Neural crest cell (in vitro differentiated cells): ENCODE measurements around the gene SSR1. TPM values are rescaled to one million over a fixed set of nuclear protein-coding genes. Genes with fewer than 3 reads are reported as not detected.

ENCODE experiments used
- DNase-seq: peaks from one replicate; pipeline ENCODE4 v3.0.0; 2021; ENCODE audit warnings: low read depth, mixed read lengths, low spot score
- H3K27ac Mint-ChIP-seq: one replicate; pipeline ENCODE4 v1.8.0; 2021; ENCODE audit warnings: mild to moderate bottlenecking, mixed read lengths; ENCODE audit not compliant: unreplicated experiment
- H3K27me3 Mint-ChIP-seq: 2 replicates; pipeline ENCODE4 v1.8.0; 2021; ENCODE audit warnings: low read depth, mild to moderate bottlenecking, mixed read lengths
- H3K36me3 Mint-ChIP-seq: 2 replicates; pipeline ENCODE4 v1.8.0; 2021; ENCODE audit warnings: low read depth, mild to moderate bottlenecking, mixed read lengths
- H3K4me1 Mint-ChIP-seq: 2 replicates; pipeline ENCODE4 v1.8.0; 2021; ENCODE audit warnings: mixed read lengths
- H3K4me3 Mint-ChIP-seq: one replicate; pipeline ENCODE4 v1.8.0; 2021; ENCODE audit warnings: mild to moderate bottlenecking, mixed read lengths
- H3K9me3 Mint-ChIP-seq: 2 replicates; pipeline ENCODE4 v1.8.0; 2021; ENCODE audit warnings: mixed read lengths
- total RNA-seq: library from RNA; stranded (reverse); gene quantifications from 2 replicates; pipeline ENCODE4 v1.2.1, GENCODE V29; 2021
- TF ChIP-seq, protein P1 (sequence below): fragments of 200-600 bp; sonication (generic); conservative IDR thresholded peaks from 2 replicates; pipeline ENCODE4 v1.5.0; 2021; ENCODE audit warnings: antibody characterized with exemption, mild to moderate bottlenecking

Gene SSR1
- total RNA-seq, 1 donor from 2014 or later = 110 TPM

DNA sequence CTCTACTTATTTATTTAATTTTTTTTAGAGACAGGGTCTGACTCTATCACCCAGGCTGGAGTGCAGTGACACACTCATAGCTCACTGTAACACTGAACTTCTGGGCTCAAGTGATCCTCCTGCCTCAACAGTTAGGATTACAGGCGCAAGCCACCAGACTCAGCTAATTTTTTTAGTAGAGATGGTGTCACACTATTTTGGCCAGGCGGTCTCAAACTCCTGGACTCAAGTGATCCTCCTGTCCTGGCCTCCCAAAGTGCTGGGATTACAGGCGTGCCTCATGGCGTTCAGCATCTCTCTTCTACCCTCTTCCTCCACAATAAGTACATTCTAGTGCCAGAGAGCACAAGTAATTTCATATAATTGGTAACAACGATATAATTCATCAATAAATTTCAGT, 5.5 kb downstream of the SSR1 start:
- peaks cover 16% of the 10 kb centered on the region for H3K36me3 Mint-ChIP-seq
- no peak overlapping the region for H3K27ac Mint-ChIP-seq
- no peak overlapping the region for H3K4me3 Mint-ChIP-seq
- H3K4me1 Mint-ChIP-seq = peaks cover 16% of the 10 kb centered on the region
- DNase-seq = no peak
- TF ChIP-seq, protein P1, sequence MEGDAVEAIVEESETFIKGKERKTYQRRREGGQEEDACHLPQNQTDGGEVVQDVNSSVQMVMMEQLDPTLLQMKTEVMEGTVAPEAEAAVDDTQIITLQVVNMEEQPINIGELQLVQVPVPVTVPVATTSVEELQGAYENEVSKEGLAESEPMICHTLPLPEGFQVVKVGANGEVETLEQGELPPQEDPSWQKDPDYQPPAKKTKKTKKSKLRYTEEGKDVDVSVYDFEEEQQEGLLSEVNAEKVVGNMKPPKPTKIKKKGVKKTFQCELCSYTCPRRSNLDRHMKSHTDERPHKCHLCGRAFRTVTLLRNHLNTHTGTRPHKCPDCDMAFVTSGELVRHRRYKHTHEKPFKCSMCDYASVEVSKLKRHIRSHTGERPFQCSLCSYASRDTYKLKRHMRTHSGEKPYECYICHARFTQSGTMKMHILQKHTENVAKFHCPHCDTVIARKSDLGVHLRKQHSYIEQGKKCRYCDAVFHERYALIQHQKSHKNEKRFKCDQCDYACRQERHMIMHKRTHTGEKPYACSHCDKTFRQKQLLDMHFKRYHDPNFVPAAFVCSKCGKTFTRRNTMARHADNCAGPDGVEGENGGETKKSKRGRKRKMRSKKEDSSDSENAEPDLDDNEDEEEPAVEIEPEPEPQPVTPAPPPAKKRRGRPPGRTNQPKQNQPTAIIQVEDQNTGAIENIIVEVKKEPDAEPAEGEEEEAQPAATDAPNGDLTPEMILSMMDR = no peak
- no peaks in the 10 kb centered on the region for H3K9me3 Mint-ChIP-seq
- H3K27me3 Mint-ChIP-seq = no peaks in the 10 kb centered on the region

DNA sequence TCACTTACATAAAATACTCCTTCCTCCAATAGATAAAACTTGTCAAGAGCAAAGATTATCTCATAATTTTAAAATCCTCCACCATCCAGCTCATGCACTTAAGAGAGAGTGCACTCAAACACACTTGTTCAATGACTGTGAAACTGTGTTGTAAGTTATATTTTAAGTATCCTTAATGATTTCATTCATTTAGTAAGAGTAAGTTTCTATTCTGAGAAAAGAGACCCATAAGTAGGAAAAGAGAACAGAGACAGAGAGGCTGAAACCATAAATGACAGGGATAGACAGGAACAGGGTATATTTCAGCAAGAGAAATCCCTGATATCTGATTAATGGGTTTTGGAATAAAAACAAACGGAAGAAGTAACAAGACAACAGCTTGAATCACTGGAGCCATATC, 8.2 kb downstream of the SSR1 start:
- no peaks in the 10 kb centered on the region for H3K27me3 Mint-ChIP-seq
- peaks cover 4% of the 10 kb centered on the region for H3K4me1 Mint-ChIP-seq
- H3K27ac Mint-ChIP-seq = no peak overlapping the region
- no peak for DNase-seq
- H3K9me3 Mint-ChIP-seq = no peaks in the 10 kb centered on the region
- no peak overlapping the region for H3K4me3 Mint-ChIP-seq
- TF ChIP-seq, protein P1 = no peak
- H3K36me3 Mint-ChIP-seq = peaks cover 26% of the 10 kb centered on the region

DNA sequence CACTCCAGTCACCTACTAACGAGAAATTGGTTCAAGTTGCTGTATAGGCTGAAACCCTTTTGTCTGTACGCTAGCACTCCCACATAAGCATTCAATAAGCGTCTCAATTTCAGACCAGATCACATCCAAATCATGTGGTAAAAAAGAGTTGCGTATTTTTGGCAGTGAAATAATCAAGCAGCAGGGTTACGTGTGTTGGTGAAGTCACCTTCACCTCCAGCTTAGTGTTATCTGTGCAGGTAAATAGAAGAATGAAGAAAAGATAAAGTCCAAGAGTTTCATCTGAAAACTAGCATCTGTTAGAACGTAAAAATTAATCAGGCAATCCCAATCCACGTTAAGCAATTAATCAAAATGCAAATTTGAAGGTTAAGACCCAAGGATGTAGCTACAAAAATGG, 11.3 kb downstream of the SSR1 start:
- H3K27ac Mint-ChIP-seq = no peak overlapping the region
- H3K36me3 Mint-ChIP-seq = peaks cover 22% of the 10 kb centered on the region
- DNase-seq = no peak
- H3K4me3 Mint-ChIP-seq = no peak overlapping the region
- no peaks in the 10 kb centered on the region for H3K9me3 Mint-ChIP-seq
- H3K4me1 Mint-ChIP-seq = no peaks in the 10 kb centered on the region
- TF ChIP-seq, protein P1 = no peak
- no peaks in the 10 kb centered on the region for H3K27me3 Mint-ChIP-seq

DNA sequence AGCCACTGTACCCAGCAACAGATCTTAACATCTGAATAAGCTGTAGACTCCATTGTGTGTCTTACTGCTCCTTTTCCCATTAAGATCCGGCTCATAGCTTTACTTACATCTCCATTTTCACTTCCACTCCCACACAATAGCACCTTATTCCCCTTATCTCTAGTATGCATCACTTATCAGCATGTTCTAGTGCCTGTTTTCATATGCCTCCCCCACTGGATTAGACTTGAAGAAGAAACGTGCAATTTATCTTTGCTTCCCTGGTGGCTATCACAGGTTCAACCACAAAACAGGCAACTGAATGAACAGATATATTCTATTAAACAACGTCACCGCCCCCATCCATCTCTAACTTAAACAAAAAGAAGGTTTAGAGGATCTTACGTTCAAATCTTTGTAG, 12.1 kb downstream of the SSR1 start:
- H3K36me3 Mint-ChIP-seq = peaks cover 22% of the 10 kb centered on the region
- TF ChIP-seq, protein P1 = no peak
- H3K4me1 Mint-ChIP-seq = no peaks in the 10 kb centered on the region
- DNase-seq = no peak
- no peaks in the 10 kb centered on the region for H3K9me3 Mint-ChIP-seq
- H3K27ac Mint-ChIP-seq = no peak overlapping the region
- H3K4me3 Mint-ChIP-seq = no peak overlapping the region
- H3K27me3 Mint-ChIP-seq = no peaks in the 10 kb centered on the region

DNA sequence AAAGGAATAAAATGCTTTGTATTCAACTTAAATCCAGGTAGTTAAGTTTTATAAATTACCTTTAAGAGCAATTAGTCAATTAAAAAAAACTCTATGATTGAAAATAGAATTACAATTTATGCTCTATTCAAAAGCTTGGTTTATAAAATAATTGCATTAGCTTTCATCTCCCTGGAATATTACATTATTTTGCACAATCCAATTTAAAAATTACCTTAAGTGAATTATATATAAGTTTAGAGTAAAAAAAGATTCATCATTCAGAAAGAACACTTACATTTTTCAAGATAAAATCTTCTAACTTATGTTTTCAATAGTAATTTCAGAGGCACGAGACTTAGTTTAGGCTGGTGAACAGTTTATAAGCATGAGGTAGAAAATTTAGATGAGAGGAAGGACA, 14.9 kb downstream of the SSR1 start:
- no peaks in the 10 kb centered on the region for H3K27me3 Mint-ChIP-seq
- no peak overlapping the region for H3K27ac Mint-ChIP-seq
- H3K4me3 Mint-ChIP-seq = no peak overlapping the region
- H3K4me1 Mint-ChIP-seq = no peaks in the 10 kb centered on the region
- DNase-seq = no peak
- no peaks in the 10 kb centered on the region for H3K9me3 Mint-ChIP-seq
- TF ChIP-seq, protein P1 = no peak
- H3K36me3 Mint-ChIP-seq = peaks cover 20% of the 10 kb centered on the region

DNA sequence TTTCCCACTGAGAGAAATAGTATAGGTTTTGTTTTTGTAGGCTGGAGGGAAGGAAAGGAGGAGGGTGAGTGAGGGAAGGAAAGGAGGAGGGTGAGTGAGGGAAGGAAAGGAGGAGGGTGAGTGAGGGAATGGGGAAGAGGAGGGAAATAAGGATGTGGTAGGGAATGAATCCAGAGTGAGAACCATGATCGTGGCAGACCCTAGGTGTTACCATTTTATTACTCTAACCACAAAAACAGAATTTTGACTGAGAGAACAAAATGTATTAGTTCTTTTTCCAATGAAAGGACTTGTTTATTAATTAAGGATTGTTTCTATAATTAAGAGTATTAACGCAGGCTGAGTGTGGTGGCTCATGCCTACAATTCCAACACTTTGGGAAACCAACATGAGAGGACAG, 16.4 kb downstream of the SSR1 start:
- DNase-seq = no peak
- peaks cover 22% of the 10 kb centered on the region for H3K36me3 Mint-ChIP-seq
- no peaks in the 10 kb centered on the region for H3K27me3 Mint-ChIP-seq
- H3K4me1 Mint-ChIP-seq = no peaks in the 10 kb centered on the region
- H3K4me3 Mint-ChIP-seq = no peak overlapping the region
- H3K9me3 Mint-ChIP-seq = no peaks in the 10 kb centered on the region
- H3K27ac Mint-ChIP-seq = no peak overlapping the region
- TF ChIP-seq, protein P1 = no peak
